BLaER1 (cell line): ENCODE results near the gene ZNF502.
A peak's percentile ranks its signal among the peaks of the same experiment; 100 is the strongest.

ENCODE experiments used
- H3K27ac ChIP-seq: shearing (Covaris generic); formaldehyde crosslinking; 2 replicates; pipeline ENCODE4 v1.8.1; 2022
- H3K27me3 ChIP-seq: shearing (Covaris generic); formaldehyde crosslinking; 2 replicates; pipeline ENCODE4 v1.8.1; 2022
- H3K36me3 ChIP-seq: shearing (Covaris generic); formaldehyde crosslinking; 2 replicates; pipeline ENCODE4 v1.8.1; 2022
- H3K4me1 ChIP-seq: shearing (Covaris generic); formaldehyde crosslinking; 2 replicates; pipeline ENCODE4 v1.8.1; 2022
- H3K4me2 ChIP-seq: shearing (Covaris generic); formaldehyde crosslinking; 2 replicates; pipeline ENCODE4 v1.8.1; 2022
- H3K4me3 ChIP-seq: shearing (Covaris generic); formaldehyde crosslinking; 2 replicates; pipeline ENCODE4 v1.8.1; 2022
- H3K9ac ChIP-seq: shearing (Covaris generic); formaldehyde crosslinking; 2 replicates; pipeline ENCODE4 v1.8.1; 2022
- H3K9me3 ChIP-seq: shearing (Covaris generic); formaldehyde crosslinking; 2 replicates; pipeline ENCODE4 v1.8.1; 2022
- H4K20me1 ChIP-seq: shearing (Covaris generic); formaldehyde crosslinking; 2 replicates; pipeline ENCODE4 v1.8.1; 2022
- Cebpa-rat ChIP-seq: shearing (Covaris generic); IDR thresholded peaks from 2 replicates; pipeline ENCODE4 v1.8.1; 2022

Gene ZNF502

DNA sequence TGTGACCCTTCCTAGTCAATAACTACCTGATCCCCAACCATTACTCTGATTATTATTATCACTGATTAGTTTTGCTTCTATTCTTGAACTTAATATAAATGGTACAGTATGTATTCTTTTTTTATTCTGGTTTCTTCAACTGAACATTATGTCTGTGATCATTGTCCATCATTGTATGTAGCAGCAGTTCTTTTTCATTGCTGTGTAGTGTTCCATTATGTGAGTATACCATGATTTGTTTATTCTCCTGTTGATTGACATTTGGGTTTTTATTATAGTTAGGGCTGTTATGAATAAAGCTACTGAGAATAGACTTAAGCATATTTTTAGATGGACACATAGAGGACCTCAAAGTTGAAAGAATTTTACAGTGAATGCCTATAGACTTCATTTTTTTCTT is 51.8 kb downstream of the ZNF502 start:
- no peaks in the 10 kb centered on the region for H4K20me1 ChIP-seq
- peaks cover 77% of the 10 kb centered on the region for H3K9me3 ChIP-seq
- H3K4me1 ChIP-seq: peaks cover 24% of the 10 kb centered on the region
- H3K4me2 ChIP-seq: no peak overlapping the region
- H3K27ac ChIP-seq: no peak overlapping the region
- peaks cover 72% of the 10 kb centered on the region for H3K36me3 ChIP-seq
- H3K27me3 ChIP-seq: no peaks in the 10 kb centered on the region
- H3K4me3 ChIP-seq: no peak overlapping the region
- TF ChIP-seq Cebpa-rat: no peak
- H3K9ac ChIP-seq: no peak overlapping the region

DNA sequence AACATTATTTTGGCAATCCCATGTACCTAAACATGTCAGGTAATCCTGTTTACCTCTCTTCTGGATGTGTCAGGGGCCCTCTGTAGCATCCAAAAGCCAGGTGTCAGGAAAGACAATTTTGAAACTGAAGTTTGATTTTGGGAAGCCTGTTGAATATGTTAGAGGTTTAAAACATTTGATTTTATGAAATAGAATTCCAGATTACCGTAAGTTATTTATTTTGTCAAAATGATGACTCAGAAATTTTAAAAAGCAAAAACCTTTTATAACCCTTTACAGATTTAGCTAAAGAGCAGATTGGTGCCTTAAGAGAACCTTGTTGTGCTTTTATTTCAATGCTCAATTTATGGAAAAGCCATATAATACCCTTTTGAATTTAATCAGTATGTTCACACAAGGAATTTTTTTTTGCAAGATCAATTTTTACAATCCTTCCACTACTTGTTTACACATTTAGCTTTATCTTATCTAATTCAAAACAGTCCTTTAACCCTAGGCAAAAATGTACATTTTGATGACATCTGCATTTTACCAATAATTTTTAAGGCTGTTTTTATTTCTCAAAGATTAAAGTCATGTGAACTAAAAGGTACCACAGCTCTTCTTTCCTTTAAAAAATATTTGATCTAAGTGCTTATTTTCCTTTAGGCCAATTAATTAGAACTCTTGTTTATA is 59.1 kb downstream of the ZNF502 start:
- no peak overlapping the region for H3K9ac ChIP-seq
- TF ChIP-seq Cebpa-rat: no peak
- H4K20me1 ChIP-seq: no peaks in the 10 kb centered on the region
- peaks cover 100% of the 10 kb centered on the region for H3K36me3 ChIP-seq
- no peaks in the 10 kb centered on the region for H3K27me3 ChIP-seq
- H3K4me3 ChIP-seq: peak overlapping the region; percentile 13; the same call in 1 of the 2 replicates
- peaks cover 76% of the 10 kb centered on the region for H3K9me3 ChIP-seq
- H3K4me1 ChIP-seq: no peaks in the 10 kb centered on the region
- no peak overlapping the region for H3K27ac ChIP-seq
- no peak overlapping the region for H3K4me2 ChIP-seq

DNA sequence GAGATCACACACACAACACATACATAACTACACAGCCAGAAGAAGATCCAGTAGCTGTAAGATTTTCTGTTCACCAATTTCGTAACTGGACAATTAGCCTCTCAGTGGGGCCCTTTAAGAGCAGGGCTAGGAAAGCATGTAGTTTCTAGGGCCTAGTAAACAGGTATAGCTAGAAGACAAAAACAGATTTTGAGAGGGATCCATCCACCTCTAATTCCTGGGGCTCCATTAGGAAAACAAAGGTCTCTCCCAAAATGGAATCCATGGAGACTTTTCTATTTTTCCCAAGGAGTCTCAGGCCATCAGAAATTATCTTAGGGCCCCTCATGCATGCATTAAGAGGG is 59.6 kb downstream of the ZNF502 start:
- Histone ChIP-seq H3K4me1 (no peaks in the 10 kb centered on the region), H3K36me3 (peaks cover 100% of the 10 kb centered on the region), H3K4me3 (peak overlapping the region; percentile 13; the same call in 1 of the 2 replicates), H4K20me1 (no peaks in the 10 kb centered on the region), H3K4me2 (no peak overlapping the region), H3K27ac (no peak overlapping the region), H3K9ac (no peak overlapping the region), H3K9me3 (peaks cover 70% of the 10 kb centered on the region), H3K27me3 (no peaks in the 10 kb centered on the region)
- no peak for TF ChIP-seq Cebpa-rat
